ENCODE results near the gene PVR. TPM values are rescaled to one million over a fixed set of nuclear protein-coding genes. Genes with fewer than 3 reads are reported as not detected.

Gene PVR
- total RNA-seq, 2 experiments from 2014 or later: not detected

- ChIA-PET CTCF (ENCODE audit: unreplicated experiment) (no interaction called here), POLR2A (interaction anchor here (0.8 kb wide), 1 partner anchor 9 kb away, joined by 3 read pairs; no protein-coding TSS in a partner anchor)
- no peaks in the 10 kb centered on the region for H3K4me1 ChIP-seq (ENCODE audit: insufficient read depth, low read length, poor library complexity, severe bottlenecking)
- intact Hi-C loops (cut with micrococcal nuclease; ENCODE audit: unreplicated experiment): no loop called here
- H3K36me3 ChIP-seq (ENCODE audit: insufficient read depth, low read length): no peaks in the 10 kb centered on the region
- DNase-seq (ENCODE audit: low spot score): no peak
- H3K79me2 ChIP-seq (ENCODE audit: insufficient read depth, low read depth, low read length): no peaks in the 10 kb centered on the region
- no peak overlapping the region for H3K4me3 ChIP-seq (ENCODE audit: low read depth, low read length, poor library complexity, severe bottlenecking)
- H4K20me1 ChIP-seq (ENCODE audit: insufficient read depth, low read length): no peaks in the 10 kb centered on the region
- no peak overlapping the region for H3K27ac ChIP-seq (ENCODE audit: low read depth, low read length, poor library complexity, severe bottlenecking)
- H3K9me2 ChIP-seq (ENCODE audit: insufficient read depth, low read length): no peaks in the 10 kb centered on the region
- no peak overlapping the region for H3K4me2 ChIP-seq (ENCODE audit: low read length)
- no peaks in the 10 kb centered on the region for H3K9me3 ChIP-seq (ENCODE audit: low read length)
- no peak overlapping the region for H2AFZ ChIP-seq (ENCODE audit: low read length)
- TF ChIP-seq CTCF (conservative IDR thresholded peaks at IDR 0.05; ENCODE audit: low read length) (no peak), EZH2phosphoT487 (IDR thresholded peaks at IDR 0.05; ENCODE audit: borderline replicate concordance, low read depth, low read length) (no peak)
- BruUV-seq (replicated peaks): no TSS peak
These were observed 39.5 kb upstream of the PVR start for GRCh38 chr19:44604241-44604640.

- DNase-seq (ENCODE audit: low spot score): no peak
- ChIA-PET CTCF (ENCODE audit: unreplicated experiment) (no interaction called here), POLR2A (no interaction called here)
- H3K4me3 ChIP-seq (ENCODE audit: low read depth, low read length, poor library complexity, severe bottlenecking): no peak overlapping the region
- H3K9me2 ChIP-seq (ENCODE audit: insufficient read depth, low read length): no peaks in the 10 kb centered on the region
- no peak overlapping the region for H3K4me2 ChIP-seq (ENCODE audit: low read length)
- no peak overlapping the region for H3K27ac ChIP-seq (ENCODE audit: low read depth, low read length, poor library complexity, severe bottlenecking)
- intact Hi-C loops (cut with micrococcal nuclease; ENCODE audit: unreplicated experiment): no loop called here
- no peaks in the 10 kb centered on the region for H3K4me1 ChIP-seq (ENCODE audit: insufficient read depth, low read length, poor library complexity, severe bottlenecking)
- no peaks in the 10 kb centered on the region for H4K20me1 ChIP-seq (ENCODE audit: insufficient read depth, low read length)
- no TSS peak for BruUV-seq (replicated peaks)
- H3K79me2 ChIP-seq (ENCODE audit: insufficient read depth, low read depth, low read length): no peaks in the 10 kb centered on the region
- H2AFZ ChIP-seq (ENCODE audit: low read length): no peak overlapping the region
- TF ChIP-seq CTCF (conservative IDR thresholded peaks at IDR 0.05; ENCODE audit: low read length): no peak
- no peak for TF ChIP-seq EZH2phosphoT487 (IDR thresholded peaks at IDR 0.05; ENCODE audit: borderline replicate concordance, low read depth, low read length)
- no peaks in the 10 kb centered on the region for H3K9me3 ChIP-seq (ENCODE audit: low read length)
- no peaks in the 10 kb centered on the region for H3K36me3 ChIP-seq (ENCODE audit: insufficient read depth, low read length)
These were observed 38.2 kb upstream of the PVR start for GRCh38 chr19:44605547-44605946.

- no peak for TF ChIP-seq EZH2phosphoT487 (IDR thresholded peaks at IDR 0.05; ENCODE audit: borderline replicate concordance, low read depth, low read length)
- TF ChIP-seq CTCF (conservative IDR thresholded peaks at IDR 0.05; ENCODE audit: low read length): no peak
- no peak overlapping the region for H2AFZ ChIP-seq (ENCODE audit: low read length)
- H3K27ac ChIP-seq (ENCODE audit: low read depth, low read length, poor library complexity, severe bottlenecking): no peak overlapping the region
- H3K9me2 ChIP-seq (ENCODE audit: insufficient read depth, low read length): no peaks in the 10 kb centered on the region
- ChIA-PET CTCF (ENCODE audit: unreplicated experiment) (no interaction called here), POLR2A (no interaction called here)
- no TSS peak for BruUV-seq (replicated peaks)
- H3K4me1 ChIP-seq (ENCODE audit: insufficient read depth, low read length, poor library complexity, severe bottlenecking): no peaks in the 10 kb centered on the region
- no peak for DNase-seq (ENCODE audit: low spot score)
- no peaks in the 10 kb centered on the region for H3K9me3 ChIP-seq (ENCODE audit: low read length)
- H4K20me1 ChIP-seq (ENCODE audit: insufficient read depth, low read length): no peaks in the 10 kb centered on the region
- intact Hi-C loops (cut with micrococcal nuclease; ENCODE audit: unreplicated experiment): no loop called here
- no peaks in the 10 kb centered on the region for H3K79me2 ChIP-seq (ENCODE audit: insufficient read depth, low read depth, low read length)
- H3K4me3 ChIP-seq (ENCODE audit: low read depth, low read length, poor library complexity, severe bottlenecking): no peak overlapping the region
- no peaks in the 10 kb centered on the region for H3K36me3 ChIP-seq (ENCODE audit: insufficient read depth, low read length)
- no peak overlapping the region for H3K4me2 ChIP-seq (ENCODE audit: low read length)
These were observed 36.7 kb upstream of the PVR start for GRCh38 chr19:44607049-44607448.
